ENCODE data around the gene SEPTIN2.
"Not testable (repeated sequence)": the region's sequence is repeated elsewhere in the genome, so short reads cannot be mapped to it uniquely, and the experiment has no call there.

Gene SEPTIN2

DNA sequence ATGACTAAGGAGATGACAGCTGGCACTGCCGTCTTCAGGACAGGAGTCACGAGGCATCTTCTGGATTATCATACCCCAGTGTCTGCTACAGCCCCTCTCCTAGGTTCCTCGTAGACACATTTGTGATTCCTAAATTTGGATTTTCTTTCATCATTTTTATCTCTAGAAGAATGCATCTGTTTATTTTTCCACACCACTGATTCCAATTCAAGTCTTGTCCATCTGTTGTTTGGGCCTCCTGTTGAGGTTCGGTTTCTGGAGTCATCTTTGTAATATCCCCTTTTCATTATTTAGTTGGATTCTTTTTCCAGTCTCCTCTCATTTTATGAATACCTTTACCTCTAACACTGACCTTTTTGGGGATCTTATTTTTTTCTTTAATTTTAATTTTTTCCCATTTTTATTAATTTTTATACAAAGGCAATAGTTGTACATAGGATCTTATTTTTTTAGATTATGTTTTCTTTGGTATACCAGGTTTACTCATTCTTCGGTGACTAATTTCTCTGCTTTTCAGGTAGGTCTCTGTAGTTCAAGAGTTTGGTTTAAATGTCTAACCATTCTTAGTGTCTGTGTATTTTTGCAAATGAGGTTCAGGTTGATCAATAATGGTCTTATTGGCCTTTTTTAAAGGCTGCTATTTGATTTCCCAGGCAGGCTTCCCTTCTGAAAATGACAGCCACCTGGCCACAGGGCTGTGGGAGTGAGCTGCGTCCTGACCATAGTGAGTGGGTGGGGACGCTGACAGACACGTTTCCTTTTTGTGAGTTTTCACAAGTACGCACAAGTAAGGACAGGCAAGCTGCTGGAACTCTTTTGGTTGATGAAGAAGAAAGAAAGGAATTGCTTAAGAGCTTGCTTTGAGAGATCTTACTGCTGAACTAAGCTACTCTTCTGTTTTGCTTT, 74.8 kb downstream of the SEPTIN2 start:
- DNase-seq = no peak

- peak; percentile 9 for DNase-seq
Measured at GRCh38 chr2:241391892-241392665, 76.4 kb downstream of the SEPTIN2 start.

GRCh38 chr2:241392753-241393152, 77.0 kb downstream of the SEPTIN2 start:
- not testable (repeated sequence) for DNase-seq

DNA sequence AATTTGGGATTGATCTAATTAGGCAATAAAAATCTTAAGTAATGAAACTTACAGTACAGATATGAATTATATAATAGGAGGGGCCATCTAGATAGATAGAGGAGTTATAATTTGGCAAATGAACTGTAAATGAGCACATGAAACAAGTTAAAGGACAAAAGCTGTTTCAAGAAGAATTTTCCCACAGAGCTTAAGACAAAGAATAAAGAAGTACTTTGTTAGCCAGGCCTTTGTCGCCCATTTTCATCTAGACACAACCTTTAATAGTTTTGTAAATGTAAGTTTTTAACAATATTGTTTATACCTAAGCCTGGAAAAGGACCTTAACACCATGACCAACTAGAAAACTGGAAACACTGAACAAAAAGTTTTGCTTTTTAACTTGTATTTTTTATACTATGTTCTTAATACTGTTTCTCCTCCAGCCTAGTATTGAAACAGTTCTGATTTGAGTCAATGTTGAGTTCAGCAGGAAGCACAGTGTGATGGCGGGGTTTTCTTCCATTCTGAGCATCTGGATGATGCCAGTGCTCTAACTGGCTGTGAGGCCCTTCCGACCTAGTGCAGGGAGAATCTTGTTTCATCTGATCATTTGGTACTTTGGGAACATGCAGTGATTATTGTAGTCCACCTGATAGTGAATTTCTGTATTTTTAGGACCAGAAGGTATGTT, 77.9 kb downstream of the SEPTIN2 start:
- DNase-seq = no peak

GRCh38 chr2:241396809-241397208, 81.1 kb downstream of the SEPTIN2 start:
- DNase-seq = not testable (repeated sequence)

GRCh38 chr2:241399941-241400922, 84.5 kb downstream of the SEPTIN2 start:
- DNase-seq = peak; percentile 71

All from NCI-H69 (cell line).